Endothelial cell of umbilical vein (primary cell): ENCODE results near the gene ZNF699. TPM values are rescaled to one million over a fixed set of nuclear protein-coding genes. Genes with fewer than 3 reads are reported as not detected.

Source experiments
- BruUV-seq: library from RNA; stranded (reverse); fragments of 400-500 nt; replicated peaks from 2 replicates; lab custom pipeline; 2021; lab: Mats Ljungman, UMichigan
- CTCF ChIA-PET: fragments of 300-600, 350-600 bp; sonication (Branson Sonifier 250); formaldehyde crosslinking; loops from one replicate; lab custom pipeline; 2021; ENCODE audit warnings: antibody characterized with exemption, inconsistent platforms; lab: Charles Lee
- POLR2A ChIA-PET: fragments of 300-600, 350-600 bp; sonication (Branson Sonifier 250); formaldehyde crosslinking; loops from one replicate; lab custom pipeline; 2021; ENCODE audit warnings: antibody characterized with exemption, inconsistent platforms; lab: Charles Lee
- DNase-seq: peaks from one replicate; pipeline ENCODE4 v3.0.0-alpha.2; 2011; ENCODE audit warnings: low read depth, low spot score
- FAIRE-seq: peaks from 2 replicates; lab custom pipeline; 2011; peaks lifted over from hg19 to GRCh38; lab: Jason Lieb, UNC
- H2AFZ ChIP-seq: 2 replicates; pipeline ENCODE4 v1.6.0; 2012; ENCODE audit warnings: low read depth, low read length, control low read depth, inconsistent platforms
- H3K27ac ChIP-seq: 2 replicates; pipeline ENCODE4 v1.5.1; 2011; ENCODE audit warnings: low read depth, mild to moderate bottlenecking, control low read depth, low read length, moderate library complexity; ENCODE audit not compliant: insufficient read depth
- H3K27me3 ChIP-seq, 2 experiments: 2 replicates each; pipeline versions ENCODE4 v1.6.0 to v1.6.1; 2011; ENCODE audit warnings: low read length in 2 of 2, mixed read lengths in 1 of 2; ENCODE audit not compliant: control insufficient read depth in 2 of 2, insufficient read depth in 2 of 2
- H3K36me3 ChIP-seq, 2 experiments: 2 replicates in 1 of 2; 3 replicates in 1 of 2; pipeline ENCODE4 v1.5.1; 2011; ENCODE audit warnings: low read length in 2 of 2, mild to moderate bottlenecking in 1 of 2, moderate library complexity in 1 of 2; ENCODE audit not compliant: control insufficient read depth in 2 of 2, insufficient read depth in 2 of 2; ENCODE audit errors: extremely low read depth in 1 of 2
- H3K4me1 ChIP-seq: 3 replicates; pipeline ENCODE4 v1.5.1; 2011; ENCODE audit warnings: mild to moderate bottlenecking, low read length; ENCODE audit not compliant: control insufficient read depth, insufficient read depth; ENCODE audit errors: extremely low read depth
- H3K4me2 ChIP-seq: 2 replicates; pipeline ENCODE4 v1.6.1; 2011; ENCODE audit warnings: low read length, control low read depth, mixed read lengths; ENCODE audit not compliant: insufficient read depth
- H3K4me3 ChIP-seq, 3 experiments: fragments of 200-600 bp in 1 of 3; sonication (generic), shearing (Covaris generic) in 1 of 3; replicated peaks in 1 of 3; 2 replicates each; pipeline ENCODE4 v1.5.1; 2011 to 2016; ENCODE audit warnings: control low read depth in 3 of 3, low read length in 3 of 3, mild to moderate bottlenecking in 2 of 3, inconsistent platforms in 1 of 3, low read depth in 1 of 3, moderate library complexity in 1 of 3; ENCODE audit not compliant: insufficient read depth in 1 of 3
- H3K79me2 ChIP-seq: 2 replicates; pipeline ENCODE4 v1.6.0; 2012; ENCODE audit warnings: low read length, inconsistent platforms; ENCODE audit not compliant: control insufficient read depth, insufficient read depth
- H3K9ac ChIP-seq: replicated peaks from 2 replicates; pipeline ENCODE3; 2011; ENCODE audit warnings: low read length, control low read depth; ENCODE audit not compliant: insufficient read depth; ENCODE audit errors: extremely low read depth
- H3K9me1 ChIP-seq: replicated peaks from 3 replicates; pipeline ENCODE4 v1.6.0; 2011; ENCODE audit warnings: mild to moderate bottlenecking, low read length; ENCODE audit not compliant: control insufficient read depth, insufficient read depth; ENCODE audit errors: extremely low read depth
- H3K9me3 ChIP-seq: replicated peaks from 2 replicates; pipeline ENCODE4 v1.5.1; 2012; ENCODE audit warnings: low read length, inconsistent platforms; ENCODE audit not compliant: control insufficient read depth, insufficient read depth
- H4K20me1 ChIP-seq: replicated peaks from 2 replicates; pipeline ENCODE3; 2011; ENCODE audit warnings: mild to moderate bottlenecking, low read length; ENCODE audit not compliant: control insufficient read depth, insufficient read depth; ENCODE audit errors: extremely low read depth
- CTCF ChIP-seq, 2 donors: IDR thresholded peaks; 1 replicate in 1 of 2; 2 replicates in 1 of 2; pipeline ENCODE4 v1.5.1; 2011; ENCODE audit warnings: low read length in 2 of 2, mild to moderate bottlenecking in 2 of 2, moderate library complexity in 2 of 2, control low read depth in 1 of 2, inconsistent platforms in 1 of 2, low read depth in 1 of 2; ENCODE audit not compliant: insufficient read depth in 1 of 2; ENCODE audit errors: extremely low read depth in 1 of 2
- EZH2 ChIP-seq: IDR thresholded peaks from 2 replicates; pipeline ENCODE4 v1.6.1; 2012; ENCODE audit warnings: borderline replicate concordance, low read depth, mild to moderate bottlenecking, moderate library complexity, low read length, inconsistent platforms; ENCODE audit not compliant: severe bottlenecking
- FOS ChIP-seq: IDR thresholded peaks from 2 replicates; pipeline ENCODE4 v1.6.1; 2011; ENCODE audit warnings: mild to moderate bottlenecking, low read length, moderate library complexity, borderline replicate concordance; ENCODE audit not compliant: insufficient read depth
- GATA2 ChIP-seq: IDR thresholded peaks from 2 replicates; pipeline ENCODE4 v1.7.0; 2011; ENCODE audit warnings: low read depth, mild to moderate bottlenecking, moderate library complexity, mixed read lengths, low read length; ENCODE audit not compliant: insufficient read length, insufficient read depth
- JUN ChIP-seq: IDR thresholded peaks from 2 replicates; pipeline ENCODE4 v1.6.1; 2011; ENCODE audit warnings: borderline replicate concordance, low read depth; ENCODE audit not compliant: insufficient read length, insufficient read depth
- MAX ChIP-seq: IDR thresholded peaks from 2 replicates; pipeline ENCODE4 v1.6.1; 2011; ENCODE audit not compliant: insufficient read depth, insufficient read length
- MYC ChIP-seq: IDR thresholded peaks from one replicate; pipeline ENCODE4 v1.6.1; 2011; ENCODE audit warnings: mild to moderate bottlenecking, low read depth, low read length
- POLR2A ChIP-seq: IDR thresholded peaks from 2 replicates; pipeline ENCODE4 v1.6.1; 2012; ENCODE audit warnings: low read depth, mild to moderate bottlenecking, control low read depth, low read length
- POLR2AphosphoS5 ChIP-seq: IDR thresholded peaks from 2 replicates; pipeline ENCODE4 v1.6.1; 2012; ENCODE audit warnings: low read depth, mild to moderate bottlenecking, control low read depth, low read length, moderate library complexity; ENCODE audit not compliant: insufficient read depth
- dilution Hi-C: fragments of 300-500 bp; cut with MboI; formaldehyde crosslinking; loops from one replicate; pipeline ENCODE4 v1.15.0; 2019; ENCODE audit warnings: low sequenced_read_pairs; ENCODE audit not compliant: extremely low pct_ligation_motif_present
- intact Hi-C: fragments of 100-400 bp; cut with micrococcal nuclease; formaldehyde crosslinking; loops from one replicate; pipeline ENCODE4 v1.10.0; 2022
- polyA plus RNA-seq, 4 experiments: library from polyadenylated mRNA; depleted of rRNA in 3 of 4; stranded (reverse) in 3 of 4; unstranded in 1 of 4; fragments of >200 nt; gene quantifications; 2 replicates each; pipeline versions ENCODE4 v1.2.1 to v1.2.3, GENCODE V29; 2011 to 2012; ENCODE audit warnings: missing spikeins in 1 of 4
- total RNA-seq: library from RNA; stranded (reverse); gene quantifications from 2 replicates; pipeline ENCODE4 v1.2.3, GENCODE V29; 2021

Gene ZNF699
- total and polyA plus RNA-seq, 2 donors (not counting 3 experiments of a cell fraction or from before 2014, with no cell fraction given) = 0.59 to 4.7 TPM

- TF ChIP-seq POLR2AphosphoS5 = no peak
- TF ChIP-seq JUN = no peak
- no peak for TF ChIP-seq EZH2
- TF ChIP-seq MYC = no peak
- Histone ChIP-seq H3K36me3 (peaks cover 4 to 15% of the 10 kb centered on the region in 2 experiments), H3K4me3 (no peak overlapping the region), H2AFZ (no peak overlapping the region), H3K9me3 (peaks cover 20% of the 10 kb centered on the region), H3K9ac (no peak overlapping the region), H3K9me1 (no peaks in the 10 kb centered on the region), H3K27me3 (no peaks in the 10 kb centered on the region), H3K27ac (no peak overlapping the region), H3K4me2 (no peak overlapping the region), H3K79me2 (no peaks in the 10 kb centered on the region), H3K4me1 (no peaks in the 10 kb centered on the region), H4K20me1 (no peaks in the 10 kb centered on the region)
- CTCF ChIA-PET = no interaction called here
- DNase-seq (no peak), FAIRE-seq (no peak)
- intact Hi-C loops = no loop called here
- dilution Hi-C loops = no loop called here
- POLR2A ChIA-PET = no interaction called here
- BruUV-seq = no TSS peak
Measured at GRCh38 chr19:9295411-9295849, 14.2 kb downstream of the ZNF699 start.

- intact Hi-C loops (no loop called here), dilution Hi-C loops (no loop called here)
- FAIRE-seq (no peak), DNase-seq (no peak)
- Histone ChIP-seq H2AFZ (no peak overlapping the region), H3K4me2 (no peak overlapping the region), H3K9me1 (no peaks in the 10 kb centered on the region), H3K9ac (no peak overlapping the region), H3K9me3 (peaks cover 6% of the 10 kb centered on the region), H3K4me3 (no peak overlapping the region), H4K20me1 (no peaks in the 10 kb centered on the region), H3K4me1 (no peaks in the 10 kb centered on the region), H3K27ac (no peak overlapping the region), H3K27me3 (no peaks in the 10 kb centered on the region), H3K79me2 (no peaks in the 10 kb centered on the region), H3K36me3 (no peaks in the 10 kb centered on the region)
- TF ChIP-seq JUN (no peak), CTCF (IDR thresholded peaks at IDR 0.05; ENCODE audit: extremely low read depth in 1 of 2, insufficient read depth in 1 of 2, low read depth in 1 of 2, low read length in 2 of 2) (no peak), MAX (no peak), POLR2A (no peak), GATA2 (no peak), MYC (no peak), POLR2AphosphoS5 (no peak), FOS (no peak), EZH2 (no peak)
- no TSS peak for BruUV-seq
- CTCF ChIA-PET = interaction anchor here (0.7 kb wide), 1 partner anchor 9 kb away, joined by 3 read pairs; no protein-coding TSS in a partner anchor
- POLR2A ChIA-PET = no interaction called here
Measured at GRCh38 chr19:9289231-9289884, 20.3 kb downstream of the ZNF699 start.
